Psoas muscle (tissue), 8 donors: ENCODE data around the gene YOD1. TPM values are rescaled to one million over a fixed set of nuclear protein-coding genes. Genes with fewer than 3 reads are reported as not detected.

Source experiments
- ATAC-seq, 4 donors: fragments of 200-7000 bp; cut with Tn5 transposase; one replicate each; pipeline ENCODE4 v1.9.1; 2020; ENCODE audit warnings: moderate library complexity in 3 of 4, mild to moderate bottlenecking in 2 of 4
- DNase-seq, 2 donors: peaks; one replicate each; pipeline ENCODE4 v3.0.0-alpha.2; 2020
- H3K27ac ChIP-seq: fragments of 200-600 bp; one replicate; pipeline ENCODE4 v1.8.0; 2022
- H3K27me3 ChIP-seq, 3 donors: fragments of 200-600 bp in 1 of 3; one replicate each; pipeline versions ENCODE4 v1.6.1 to v1.8.0; 2013 to 2022; ENCODE audit warnings: low read length in 2 of 3, mild to moderate bottlenecking in 2 of 3, moderate library complexity in 1 of 3; ENCODE audit not compliant: insufficient read depth in 3 of 3
- H3K36me3 ChIP-seq, 2 donors: fragments of 200-600 bp in 1 of 2; one replicate each; pipeline versions ENCODE4 v1.6.1 to v1.8.0; 2013 to 2022; ENCODE audit warnings: low read depth in 1 of 2, mild to moderate bottlenecking in 1 of 2, moderate library complexity in 1 of 2; ENCODE audit not compliant: insufficient read depth in 1 of 2
- H3K4me1 ChIP-seq: fragments of 200-600 bp; one replicate; pipeline ENCODE4 v1.8.0; 2022
- H3K4me3 ChIP-seq: fragments of 200-600 bp; one replicate; pipeline ENCODE4 v1.8.0; 2022; ENCODE audit warnings: mild to moderate bottlenecking
- H3K9me3 ChIP-seq: fragments of 200-600 bp; one replicate; pipeline ENCODE4 v1.8.0; 2022
- WGBS, 3 donors: extraction: QIAGEN DNeasy Blood & Tissue Kit; methylation state at CpG; one replicate each; pipeline versions ENCODE4 v1.1.6 to v1.1.7; 2013; 5-methylcytosine and 5-hydroxymethylcytosine counted together
- intact Hi-C, 2 donors: fragments of 100-400 bp; cut with DNase I; formaldehyde crosslinking; loops; one replicate each; pipeline versions ENCODE4 v1.11.0 to v1.14.2; 2022
- polyA plus RNA-seq, 3 donors: library from polyadenylated mRNA; stranded (reverse); fragments of 200-250 nt; gene quantifications; one replicate each; pipeline ENCODE4 v1.2.3, GENCODE V29; 2013
- total RNA-seq, 4 donors: library from RNA; stranded (reverse); fragmentation: NEBNext Ultra II Directional in 2 of 4; extraction: Animal tissue kit (Norgen Biotek cat#: 25700) in 2 of 4; gene quantifications; one replicate each; pipeline versions ENCODE4 v1.2.1 to v1.2.4, GENCODE V29; 2021 to 2023
- TF ChIP-seq, protein P1 (sequence below): fragments of 200-600 bp; IDR thresholded peaks from one replicate; pipeline ENCODE4 v1.8.0; 2022; ENCODE audit warnings: antibody characterized with exemption
- donor health status: healthy with polysubstance abuse.
- donor health status: DM: no; HTN: no; CAD: no; lungs with moderate emphysema.
- donor health status: Bipolar disorder and iron deficiency.
- donor health status: healthy.
- donor health status: DM: yes; HTN: yes; CAD: no.
- donor health status: DM: no; HTN: no; CAD: no.
- donor health status: DM: no; HTN: no; CAD: no.
- donor health status: DM: yes; HTN: yes; CAD: no.

Gene YOD1
- total and polyA plus RNA-seq, 7 donors = 3.9 to 7.0 (median 5.5) TPM

DNA sequence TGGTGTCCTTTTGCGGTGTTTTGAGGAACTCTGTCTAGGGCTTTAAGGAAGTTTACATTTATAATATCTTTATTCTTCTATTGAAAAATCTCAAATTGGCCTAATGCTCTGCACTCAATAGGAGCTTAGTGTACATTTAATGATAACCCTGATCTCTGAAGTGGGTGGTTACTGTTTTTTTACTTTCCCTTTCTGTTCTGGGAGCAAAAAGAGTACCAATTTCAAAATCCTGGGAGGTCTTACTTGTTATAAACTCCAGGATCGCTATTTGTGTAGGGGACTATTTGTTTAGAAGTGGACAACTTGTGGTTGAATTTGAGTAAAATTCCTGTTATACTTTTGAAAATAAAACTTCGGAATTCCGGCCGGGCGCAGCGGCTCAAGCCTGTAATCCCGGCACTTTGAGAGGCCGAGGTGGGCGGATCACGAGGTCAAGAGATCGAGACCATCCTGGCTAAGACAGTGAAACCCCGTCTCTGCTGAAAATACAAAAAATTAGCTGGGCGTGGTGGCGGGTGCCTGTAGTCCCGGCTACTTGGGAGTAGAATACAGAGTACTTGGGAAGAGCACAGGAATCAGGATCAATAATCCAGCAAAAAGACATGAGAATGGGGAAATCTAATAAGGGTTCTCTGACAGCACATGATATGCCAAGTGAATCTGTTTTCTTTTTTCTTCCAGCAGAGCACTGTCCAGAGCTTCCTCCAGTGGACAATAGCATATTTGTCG is 38.8 kb upstream of the YOD1 start:
- TF ChIP-seq, protein P1, sequence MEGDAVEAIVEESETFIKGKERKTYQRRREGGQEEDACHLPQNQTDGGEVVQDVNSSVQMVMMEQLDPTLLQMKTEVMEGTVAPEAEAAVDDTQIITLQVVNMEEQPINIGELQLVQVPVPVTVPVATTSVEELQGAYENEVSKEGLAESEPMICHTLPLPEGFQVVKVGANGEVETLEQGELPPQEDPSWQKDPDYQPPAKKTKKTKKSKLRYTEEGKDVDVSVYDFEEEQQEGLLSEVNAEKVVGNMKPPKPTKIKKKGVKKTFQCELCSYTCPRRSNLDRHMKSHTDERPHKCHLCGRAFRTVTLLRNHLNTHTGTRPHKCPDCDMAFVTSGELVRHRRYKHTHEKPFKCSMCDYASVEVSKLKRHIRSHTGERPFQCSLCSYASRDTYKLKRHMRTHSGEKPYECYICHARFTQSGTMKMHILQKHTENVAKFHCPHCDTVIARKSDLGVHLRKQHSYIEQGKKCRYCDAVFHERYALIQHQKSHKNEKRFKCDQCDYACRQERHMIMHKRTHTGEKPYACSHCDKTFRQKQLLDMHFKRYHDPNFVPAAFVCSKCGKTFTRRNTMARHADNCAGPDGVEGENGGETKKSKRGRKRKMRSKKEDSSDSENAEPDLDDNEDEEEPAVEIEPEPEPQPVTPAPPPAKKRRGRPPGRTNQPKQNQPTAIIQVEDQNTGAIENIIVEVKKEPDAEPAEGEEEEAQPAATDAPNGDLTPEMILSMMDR = no peak
- Histone ChIP-seq H3K4me1 (no peaks in the 10 kb centered on the region), H3K27me3 (no peaks in the 10 kb centered on the region), H3K36me3 (no peaks in the 10 kb centered on the region), H3K27ac (no peak overlapping the region), H3K9me3 (no peaks in the 10 kb centered on the region), H3K4me3 (no peak overlapping the region)
- WGBS, 3 donors = 95 to 96% (median 96%) methylated on average over 17 of the region's 17 CpGs
- intact Hi-C loops = no loop called here
- ATAC-seq (no peak), DNase-seq (no peak)

DNA sequence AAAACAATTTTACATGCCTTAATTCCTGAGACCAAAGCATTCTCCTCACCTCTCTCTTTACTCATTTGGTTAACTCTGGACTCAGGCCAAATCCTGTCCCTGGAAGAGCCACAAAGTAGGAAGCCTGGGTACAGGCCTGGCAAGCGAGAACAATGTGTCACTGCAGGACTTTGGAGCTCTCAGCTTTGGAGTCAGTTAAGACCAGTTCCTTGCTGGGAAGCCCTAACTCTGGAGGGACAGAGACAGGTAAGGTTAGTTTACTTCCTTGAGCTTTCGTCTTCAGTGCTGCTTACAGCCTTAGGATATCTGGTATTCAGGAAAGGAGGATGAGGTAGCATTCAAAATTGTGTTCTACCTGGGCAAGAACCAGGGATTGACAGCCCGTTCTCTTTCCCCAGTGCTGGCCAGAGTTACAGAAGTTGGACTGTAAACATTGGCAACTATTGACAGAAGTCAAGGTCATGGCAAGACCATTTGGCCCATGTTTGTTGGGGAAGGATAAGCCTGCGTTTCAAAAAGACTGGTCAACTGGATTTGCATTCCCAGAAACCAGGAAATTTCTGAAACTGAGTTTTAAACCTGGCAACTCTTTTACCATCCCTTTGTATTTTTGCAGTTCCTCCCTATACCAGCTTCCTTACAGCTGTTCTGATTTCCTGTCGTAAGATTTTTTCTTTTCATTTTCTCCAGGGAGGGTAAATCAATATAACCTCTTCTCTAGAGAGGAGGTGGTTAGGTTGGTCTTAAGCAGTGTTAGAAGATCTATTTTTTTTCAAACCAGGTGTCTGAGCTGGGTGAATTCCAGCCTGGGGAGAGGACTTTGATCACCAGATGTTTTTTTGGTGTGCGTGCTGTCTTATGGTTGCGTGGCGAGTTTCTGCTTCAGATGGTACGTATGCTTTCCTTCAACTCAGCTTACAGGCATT is 38.0 kb upstream of the YOD1 start, which contains the start of gene C4BPB:
C4BPB (plus strand) TSS at position 160 of the 926 bp plus-strand sequence; CDS start at position 832, 672 bp downstream.
- 62 to 74% (median 63%) methylated on average over 9 of the region's 9 CpGs for WGBS, 3 donors
- peak in 3 of 4 donors; percentile 43 to 59 (median 54) for ATAC-seq

DNA sequence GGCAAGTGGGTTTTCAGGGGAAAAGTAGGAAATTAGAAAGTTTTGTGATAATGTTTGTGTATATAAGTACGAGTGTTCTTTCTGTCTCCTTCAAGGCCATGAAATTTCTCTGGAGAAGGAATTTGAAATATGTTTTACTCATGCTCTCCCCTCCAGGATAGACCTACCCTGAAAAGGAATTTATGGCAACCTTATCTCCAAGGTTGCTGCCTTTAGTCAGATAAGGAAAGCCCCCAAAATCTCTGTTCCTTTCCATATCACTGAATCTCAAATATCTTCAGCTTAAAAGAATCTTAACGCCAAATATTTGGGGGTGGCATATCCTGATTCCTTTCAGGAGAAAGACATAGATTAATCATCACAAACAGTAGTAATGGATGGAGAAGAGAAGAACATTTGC is 37.2 kb upstream of the YOD1 start:
- WGBS, 3 donors = 75 to 81% (median 81%) methylated on average over 2 of the region's 2 CpGs
- intact Hi-C loops = no loop called here
- H3K9me3 ChIP-seq = no peaks in the 10 kb centered on the region
- no peaks in the 10 kb centered on the region for H3K4me1 ChIP-seq
- TF ChIP-seq, protein P1 = no peak
- H3K4me3 ChIP-seq = no peak overlapping the region
- DNase-seq = no peak
- ATAC-seq = no peak
- no peaks in the 10 kb centered on the region for H3K36me3 ChIP-seq
- H3K27me3 ChIP-seq = no peaks in the 10 kb centered on the region
- no peak overlapping the region for H3K27ac ChIP-seq

More for the DNA sequence above, 38.0 kb upstream of the YOD1 start, which contains the start of gene C4BPB:
- H3K27ac ChIP-seq = no peak within 1 kb of the TSS
- H3K4me1 ChIP-seq = no peaks in the 10 kb centered on the region
- no peaks in the 10 kb centered on the region for H3K27me3 ChIP-seq
- TF ChIP-seq, protein P1 = no peak
- H3K36me3 ChIP-seq = no peaks in the 10 kb centered on the region
- no peak for DNase-seq
- intact Hi-C loops = no loop called here
- H3K9me3 ChIP-seq = no peaks in the 10 kb centered on the region
- H3K4me3 ChIP-seq = no peak within 1 kb of the TSS

DNA sequence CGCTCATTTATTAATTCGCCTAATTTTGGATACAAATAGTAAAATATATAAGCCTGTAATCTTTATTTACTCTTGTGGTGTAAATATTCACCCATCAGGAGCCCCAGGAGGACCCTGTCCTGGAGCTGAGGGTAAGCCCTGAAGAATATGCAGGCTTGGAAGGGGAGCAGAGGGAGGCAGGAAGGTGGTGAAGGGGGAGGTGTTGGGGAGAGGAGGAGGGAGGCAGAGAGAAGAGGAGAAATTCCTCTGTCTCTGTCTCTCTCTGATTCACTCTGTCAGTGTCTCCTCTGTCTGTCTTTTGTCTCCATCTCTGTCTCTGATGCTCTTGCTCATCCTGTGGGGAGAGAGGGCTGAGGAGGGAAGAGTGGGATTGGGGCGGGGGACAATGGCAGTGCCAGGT is 34.9 kb upstream of the YOD1 start:
- intact Hi-C loops = loop anchor here in 1 of 2 donors (2.0 kb wide), 1 partner anchor 319 kb away; no protein-coding TSS in a partner anchor
- Histone ChIP-seq H3K36me3 (no peaks in the 10 kb centered on the region), H3K27me3 (no peaks in the 10 kb centered on the region), H3K27ac (no peak overlapping the region), H3K9me3 (no peaks in the 10 kb centered on the region), H3K4me1 (no peaks in the 10 kb centered on the region), H3K4me3 (no peak overlapping the region)
- DNase-seq (no peak), ATAC-seq (no peak)
- TF ChIP-seq, protein P1 = no peak
- WGBS, 3 donors = 72 to 88% (median 86%) methylated on average over 3 of the region's 3 CpGs
